PC-9 (cell line): Measurements from ENCODE around the gene TSEN15. TPM values are rescaled to one million over a fixed set of nuclear protein-coding genes. Genes with fewer than 3 reads are reported as not detected.

Source experiments
- BruUV-seq: library from RNA; stranded (reverse); fragments of 400-500 nt; replicated peaks from 2 replicates; lab custom pipeline; 2021; lab: Mats Ljungman, UMichigan
- CTCF ChIA-PET: fragments of 300-600 bp; sonication (Branson Sonifier 250); formaldehyde crosslinking; loops from one replicate; lab custom pipeline; 2022; ENCODE audit warnings: antibody characterized with exemption; lab: Charles Lee
- POLR2A ChIA-PET: fragments of 300-600 bp; sonication (Branson Sonifier 250); formaldehyde crosslinking; loops from one replicate; lab custom pipeline; 2022; ENCODE audit warnings: antibody characterized with exemption; ENCODE audit not compliant: unreplicated experiment; lab: Charles Lee
- DNase-seq, 2 experiments: peaks; one replicate each; pipeline versions ENCODE4 v3.0.0 to v3.0.0-alpha.2; 2015 to 2022; ENCODE audit warnings: mixed read lengths in 1 of 2
- H2AFZ ChIP-seq: fragments of 200-600 bp; sonication (generic); 2 replicates; pipeline ENCODE4 v1.8.1; 2017; ENCODE audit warnings: antibody characterized with exemption
- H3F3A ChIP-seq: fragments of 200-600 bp; sonication (generic); 2 replicates; pipeline ENCODE4 v1.8.1; 2017; ENCODE audit warnings: antibody characterized with exemption, mild to moderate bottlenecking, low read depth; ENCODE audit not compliant: insufficient read depth
- H3K27ac ChIP-seq: fragments of 200-600 bp; sonication (generic); 2 replicates; pipeline ENCODE4 v1.6.1; 2016; ENCODE audit warnings: mixed run types
- H3K27me3 ChIP-seq: fragments of 200-600 bp; sonication (generic); 2 replicates; pipeline ENCODE4 v1.6.1; 2016; ENCODE audit warnings: low read depth, mixed run types; ENCODE audit not compliant: insufficient read depth
- H3K36me3 ChIP-seq: fragments of 200-600 bp; sonication (generic); 2 replicates; pipeline ENCODE4 v1.6.1; 2016; ENCODE audit warnings: low read depth, mixed run types
- H3K4me1 ChIP-seq: fragments of 200-600 bp; sonication (generic); replicated peaks from 2 replicates; pipeline ENCODE4 v1.6.1; 2016; ENCODE audit warnings: mixed run types; ENCODE audit not compliant: insufficient read depth
- H3K4me2 ChIP-seq: fragments of 200-600 bp; sonication (generic); 2 replicates; pipeline ENCODE4 v1.6.1; 2017; ENCODE audit warnings: mixed run types
- H3K4me3 ChIP-seq: fragments of 200-600 bp; sonication (generic); 2 replicates; pipeline ENCODE4 v1.6.1; 2016; ENCODE audit warnings: mixed run types
- H3K79me2 ChIP-seq: fragments of 200-600 bp; sonication (generic); 2 replicates; pipeline ENCODE4 v1.6.1; 2017; ENCODE audit warnings: low read depth, mixed run types
- H3K9me2 ChIP-seq: fragments of 200-600 bp; sonication (generic); 2 replicates; pipeline ENCODE4 v1.8.1; 2017; ENCODE audit warnings: mild to moderate bottlenecking; ENCODE audit not compliant: insufficient read depth
- H3K9me3 ChIP-seq: fragments of 200-600 bp; sonication (generic); 2 replicates; pipeline ENCODE4 v1.8.1; 2016; ENCODE audit warnings: low read depth; ENCODE audit not compliant: insufficient read depth
- H4K20me1 ChIP-seq: fragments of 200-600 bp; sonication (generic); 2 replicates; pipeline ENCODE4 v1.8.1; 2017; ENCODE audit not compliant: insufficient read depth
- EZH2 ChIP-seq: fragments of 200-600 bp; sonication (generic); IDR thresholded peaks from 2 replicates; pipeline ENCODE4 v1.8.0; 2017; ENCODE audit warnings: antibody characterized with exemption, low read depth
- intact Hi-C: fragments of 100-400 bp; cut with micrococcal nuclease; formaldehyde crosslinking; loops from one replicate; pipeline ENCODE4 v1.10.0; 2022; ENCODE audit not compliant: unreplicated experiment
- total RNA-seq: library from RNA; stranded (reverse); gene quantifications from 2 replicates; pipeline ENCODE4 v1.2.3, GENCODE V29; 2021
- TF ChIP-seq, protein P1 (sequence below): fragments of 200-600 bp; sonication (generic); conservative IDR thresholded peaks from 2 replicates; pipeline ENCODE4 v1.6.1; 2017; ENCODE audit warnings: mixed run types, antibody characterized with exemption, mild to moderate bottlenecking, moderate library complexity

The TSEN15 gene
- total RNA-seq, 1 experiment from 2014 or later: 46.0 TPM

DNA sequence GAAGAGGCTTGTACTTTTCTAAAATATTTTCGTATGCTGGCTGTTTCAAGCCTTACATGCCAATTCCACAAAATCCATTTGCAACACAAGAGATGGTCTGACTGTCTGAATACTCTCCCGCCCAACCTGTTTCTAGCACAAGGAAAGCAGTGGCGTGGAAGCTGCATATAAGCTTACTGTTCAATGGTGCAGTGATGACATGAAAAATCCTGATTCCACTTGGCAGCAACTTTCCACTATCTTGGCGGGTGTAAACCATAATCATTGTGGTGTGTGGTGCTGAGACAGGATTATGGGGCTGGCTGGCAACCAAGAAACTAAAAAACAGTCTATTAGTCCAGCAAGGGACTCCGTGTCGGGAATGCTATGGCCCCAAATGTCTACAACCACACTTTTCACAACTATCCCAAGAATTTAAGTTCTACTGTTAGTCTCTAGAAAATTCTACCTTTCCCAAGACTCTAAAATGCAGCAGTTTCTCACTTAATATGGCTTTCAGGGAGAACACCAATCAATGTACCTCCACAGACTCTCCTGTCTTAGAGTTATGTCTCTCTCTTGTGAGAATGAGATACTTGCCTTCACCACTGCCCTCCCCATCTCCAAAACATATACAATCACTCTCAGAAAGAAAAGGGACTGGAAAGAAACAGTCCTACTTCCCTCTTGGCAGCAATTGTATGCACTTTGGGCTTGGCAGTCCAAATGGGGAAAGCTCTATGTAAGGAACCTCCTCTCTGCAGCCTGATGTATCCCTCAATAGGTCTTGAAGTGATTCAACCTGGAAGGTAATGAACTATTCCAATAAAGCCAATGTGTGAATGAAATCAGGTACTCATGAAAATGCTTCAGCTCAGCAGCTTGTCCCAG, 23.5 kb upstream of the TSEN15 start:
- H3K4me3 ChIP-seq: no peak overlapping the region
- DNase-seq: no peak
- H3K27me3 ChIP-seq: no peaks in the 10 kb centered on the region
- ChIA-PET POLR2A (no interaction called here), CTCF (no interaction called here)
- H3K79me2 ChIP-seq: no peaks in the 10 kb centered on the region
- H3K4me2 ChIP-seq: no peak overlapping the region
- no peak overlapping the region for H2AFZ ChIP-seq
- H3K4me1 ChIP-seq: peaks cover 13% of the 10 kb centered on the region; the same call in 1 of the 2 replicates
- no peaks in the 10 kb centered on the region for H3K9me2 ChIP-seq
- H3K27ac ChIP-seq: no peak overlapping the region
- TF ChIP-seq, protein P1, sequence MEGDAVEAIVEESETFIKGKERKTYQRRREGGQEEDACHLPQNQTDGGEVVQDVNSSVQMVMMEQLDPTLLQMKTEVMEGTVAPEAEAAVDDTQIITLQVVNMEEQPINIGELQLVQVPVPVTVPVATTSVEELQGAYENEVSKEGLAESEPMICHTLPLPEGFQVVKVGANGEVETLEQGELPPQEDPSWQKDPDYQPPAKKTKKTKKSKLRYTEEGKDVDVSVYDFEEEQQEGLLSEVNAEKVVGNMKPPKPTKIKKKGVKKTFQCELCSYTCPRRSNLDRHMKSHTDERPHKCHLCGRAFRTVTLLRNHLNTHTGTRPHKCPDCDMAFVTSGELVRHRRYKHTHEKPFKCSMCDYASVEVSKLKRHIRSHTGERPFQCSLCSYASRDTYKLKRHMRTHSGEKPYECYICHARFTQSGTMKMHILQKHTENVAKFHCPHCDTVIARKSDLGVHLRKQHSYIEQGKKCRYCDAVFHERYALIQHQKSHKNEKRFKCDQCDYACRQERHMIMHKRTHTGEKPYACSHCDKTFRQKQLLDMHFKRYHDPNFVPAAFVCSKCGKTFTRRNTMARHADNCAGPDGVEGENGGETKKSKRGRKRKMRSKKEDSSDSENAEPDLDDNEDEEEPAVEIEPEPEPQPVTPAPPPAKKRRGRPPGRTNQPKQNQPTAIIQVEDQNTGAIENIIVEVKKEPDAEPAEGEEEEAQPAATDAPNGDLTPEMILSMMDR: no peak
- TF ChIP-seq EZH2: no peak
- no peaks in the 10 kb centered on the region for H3K36me3 ChIP-seq
- H3K9me3 ChIP-seq: no peaks in the 10 kb centered on the region
- BruUV-seq: no TSS peak
- intact Hi-C loops: no loop called here
- H4K20me1 ChIP-seq: no peaks in the 10 kb centered on the region
- no peaks in the 10 kb centered on the region for H3F3A ChIP-seq

DNA sequence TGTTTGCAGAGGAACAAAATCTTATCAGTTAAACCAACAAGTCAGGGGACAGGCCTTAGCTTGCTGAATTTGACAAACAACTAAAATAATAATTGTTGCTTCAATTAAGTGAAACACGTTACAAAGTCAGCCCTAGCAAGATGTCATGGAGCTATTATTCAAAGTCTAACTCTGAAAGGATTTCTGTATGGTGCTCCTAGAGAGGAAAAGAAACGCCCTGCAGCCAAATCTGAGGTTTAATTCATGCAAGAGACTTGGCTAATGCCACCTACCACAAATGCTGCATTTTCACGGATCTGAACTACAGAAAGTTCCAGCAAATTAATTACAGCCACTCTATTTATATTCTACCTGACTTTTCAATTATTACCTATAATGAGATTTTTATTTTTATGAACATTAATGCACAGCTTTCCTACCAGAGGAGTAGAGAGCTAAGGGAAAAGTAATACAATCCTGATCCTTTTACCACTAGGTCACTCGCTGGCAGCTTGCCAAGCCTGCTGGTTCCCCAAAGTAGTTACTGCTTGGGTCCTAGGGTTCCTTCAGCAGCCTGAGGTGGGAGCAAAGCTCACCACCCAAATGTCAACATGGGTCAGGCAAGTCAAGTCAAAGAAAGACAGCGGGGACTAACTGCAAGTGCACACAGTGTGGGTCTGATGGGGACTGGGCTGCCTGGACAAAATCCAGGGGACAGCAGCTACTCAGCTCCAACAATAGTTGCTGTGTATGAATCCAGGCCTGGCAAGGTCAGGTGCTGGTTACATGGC, 22.5 kb upstream of the TSEN15 start:
- intact Hi-C loops: no loop called here
- H2AFZ ChIP-seq: no peak overlapping the region
- no peak overlapping the region for H3K4me3 ChIP-seq
- peaks cover 13% of the 10 kb centered on the region; the same call in 1 of the 2 replicates for H3K4me1 ChIP-seq
- H3K36me3 ChIP-seq: no peaks in the 10 kb centered on the region
- no TSS peak for BruUV-seq
- no peak overlapping the region for H3K4me2 ChIP-seq
- H3F3A ChIP-seq: no peaks in the 10 kb centered on the region
- no peaks in the 10 kb centered on the region for H3K9me3 ChIP-seq
- no peak overlapping the region for H3K27ac ChIP-seq
- no peak for DNase-seq
- H4K20me1 ChIP-seq: no peaks in the 10 kb centered on the region
- H3K9me2 ChIP-seq: no peaks in the 10 kb centered on the region
- H3K79me2 ChIP-seq: no peaks in the 10 kb centered on the region
- TF ChIP-seq EZH2: no peak
- TF ChIP-seq, protein P1: no peak
- H3K27me3 ChIP-seq: no peaks in the 10 kb centered on the region
- ChIA-PET CTCF (no interaction called here), POLR2A (no interaction called here)

DNA sequence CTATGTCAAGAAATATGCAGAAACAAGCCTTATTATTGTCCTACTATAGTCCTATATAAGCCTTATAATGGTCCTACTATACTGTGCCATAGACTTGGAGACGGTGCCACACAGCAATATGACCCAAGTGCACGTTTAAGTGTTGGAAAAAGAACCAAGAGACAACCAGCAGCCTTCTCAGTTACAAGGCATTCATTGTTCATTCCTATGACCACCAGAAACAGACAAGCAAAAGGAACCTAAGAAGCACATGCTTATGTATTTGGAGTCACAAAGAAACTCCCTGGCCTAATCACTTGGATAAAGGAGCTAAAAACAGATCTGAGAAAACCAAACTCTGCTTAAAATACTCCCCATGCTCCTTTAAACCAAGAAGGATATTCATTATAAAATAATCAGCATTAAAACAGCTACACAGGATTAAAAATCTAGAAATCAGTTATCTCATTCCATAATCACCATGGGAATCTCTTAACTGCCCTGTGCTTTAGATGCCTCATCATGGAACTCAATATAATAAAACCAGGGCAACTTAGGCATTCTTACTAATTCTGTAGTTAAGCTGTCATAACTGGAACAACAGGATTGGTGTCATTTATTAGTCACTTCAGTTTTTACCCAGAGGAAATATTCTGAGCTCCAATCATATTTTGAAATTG, 21.0 kb upstream of the TSEN15 start:
- peaks cover 11% of the 10 kb centered on the region; the same call in 1 of the 2 replicates for H3K4me1 ChIP-seq
- H3K36me3 ChIP-seq: no peaks in the 10 kb centered on the region
- DNase-seq: peak in 1 of 2 experiments; percentile 77
- intact Hi-C loops: no loop called here
- no TSS peak for BruUV-seq
- H3K9me3 ChIP-seq: no peaks in the 10 kb centered on the region
- CTCF ChIA-PET: no interaction called here
- no peaks in the 10 kb centered on the region for H3K9me2 ChIP-seq
- no peaks in the 10 kb centered on the region for H3K79me2 ChIP-seq
- no peaks in the 10 kb centered on the region for H3F3A ChIP-seq
- H3K4me3 ChIP-seq: no peak overlapping the region
- POLR2A ChIA-PET: interaction anchor here (0.7 kb wide), 1 partner anchor 114 kb away, joined by 4 read pairs; no protein-coding TSS in a partner anchor
- H3K27me3 ChIP-seq: peaks cover 3% of the 10 kb centered on the region; the same call in 1 of the 2 replicates
- H2AFZ ChIP-seq: no peak overlapping the region
- no peak overlapping the region for H3K4me2 ChIP-seq
- H3K27ac ChIP-seq: no peak overlapping the region
- TF ChIP-seq, protein P1: no peak
- no peak for TF ChIP-seq EZH2
- no peaks in the 10 kb centered on the region; the same call in 1 of the 2 replicates for H4K20me1 ChIP-seq
